Stimulated activated CD8-positive, alpha-beta memory T cell treated with anti-CD3 and anti-CD28 coated beads, Interleukin-7, amount 100 ng/mL, for 4 hours (primary cell): ENCODE results near the gene TMPRSS11F.

Source experiments
- DNase-seq, 2 donors: peaks; one replicate each; pipeline ENCODE4 v3.0.0-alpha.2; 2020; ENCODE audit warnings: low read depth in 2 of 2

Gene TMPRSS11F

GRCh38 chr4:68077737-68078136, 51.9 kb downstream of the TMPRSS11F start:
- DNase-seq = no peak

GRCh38 chr4:68077301-68077700, 52.4 kb downstream of the TMPRSS11F start:
- DNase-seq = no peak

DNA sequence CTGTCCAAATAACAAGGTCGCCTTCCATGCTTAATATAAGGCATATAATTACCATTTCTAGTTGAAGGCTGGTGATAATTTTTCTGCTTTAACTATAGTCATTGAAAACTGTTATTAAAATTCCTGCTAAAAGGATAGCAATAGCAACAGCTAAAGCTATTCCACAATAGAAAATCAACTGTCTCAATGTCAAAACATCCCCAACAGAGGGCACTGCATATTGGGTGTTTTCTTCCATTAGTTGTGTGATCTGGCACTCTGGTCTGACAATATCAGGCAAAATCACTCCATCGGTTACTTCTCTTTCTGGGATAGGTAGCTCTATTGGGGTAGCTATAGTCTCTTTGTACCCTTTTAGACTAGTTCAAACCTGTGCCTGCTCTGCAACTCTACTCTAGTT, 53.5 kb downstream of the TMPRSS11F start:
- no peak for DNase-seq

- DNase-seq = no peak
Observed at GRCh38 chr4:68074397-68074796, 55.3 kb downstream of the TMPRSS11F start.

DNA sequence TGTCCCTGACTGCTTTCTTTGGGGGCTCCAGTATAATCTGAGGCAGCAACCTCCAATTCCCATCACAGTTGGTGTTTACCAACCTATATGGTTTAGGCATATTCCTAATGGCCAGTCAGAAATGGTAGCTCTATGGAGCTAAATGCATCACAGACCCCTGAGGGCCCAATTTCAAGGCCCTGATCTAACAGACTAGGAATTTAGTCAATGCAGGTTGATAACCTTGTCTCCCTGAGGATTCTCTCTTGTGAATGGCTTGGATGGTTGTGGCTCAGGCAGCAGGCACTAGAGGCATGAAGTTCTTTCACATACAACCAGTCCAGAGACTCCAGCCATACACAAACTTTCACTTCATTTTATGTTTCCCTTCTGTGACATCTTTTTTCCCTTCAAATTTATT, 59.4 kb downstream of the TMPRSS11F start:
- no peak for DNase-seq

DNA sequence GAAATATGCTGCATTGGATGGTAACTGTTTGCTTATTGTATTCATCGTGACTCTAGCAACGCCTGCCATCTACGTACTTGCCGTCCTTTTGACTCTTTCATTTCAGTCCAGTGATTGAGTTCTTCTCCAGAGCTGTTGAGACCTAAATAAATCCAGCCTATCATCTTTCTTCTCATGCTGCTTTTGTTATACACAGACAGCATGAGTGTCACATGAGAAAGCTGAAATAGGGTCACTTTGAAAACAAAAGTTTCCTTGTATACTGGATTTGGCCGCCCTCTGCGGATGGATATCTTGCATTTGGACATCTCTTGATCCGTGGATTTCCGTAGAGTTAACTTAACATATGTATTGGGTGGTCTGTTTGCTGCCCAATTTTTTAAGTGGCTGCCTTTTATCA, 67.2 kb downstream of the TMPRSS11F start:
- DNase-seq = no peak

DNA sequence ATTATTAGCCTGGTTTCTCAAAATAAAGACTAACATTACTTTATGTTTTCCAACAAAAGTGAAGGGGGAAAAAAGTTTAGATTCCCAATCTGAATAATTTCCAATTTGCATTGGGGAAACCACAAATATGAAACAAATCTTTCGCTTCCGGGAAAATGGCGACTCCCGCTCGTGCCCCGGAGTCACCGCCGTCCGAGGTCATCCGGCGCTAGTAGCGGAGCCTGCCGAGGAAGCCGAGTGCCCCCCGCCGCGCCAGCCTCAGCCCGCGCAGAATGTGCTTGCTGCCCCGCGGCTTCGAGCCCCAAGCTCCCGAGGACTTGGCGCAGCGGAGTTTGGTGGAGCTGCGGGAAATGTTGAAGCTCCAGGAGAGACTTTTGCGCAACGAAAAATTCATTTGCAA, 91.4 kb downstream of the TMPRSS11F start:
- DNase-seq = no peak

- DNase-seq = no peak
Observed at GRCh38 chr4:68021185-68021584, 108.5 kb downstream of the TMPRSS11F start.

DNA sequence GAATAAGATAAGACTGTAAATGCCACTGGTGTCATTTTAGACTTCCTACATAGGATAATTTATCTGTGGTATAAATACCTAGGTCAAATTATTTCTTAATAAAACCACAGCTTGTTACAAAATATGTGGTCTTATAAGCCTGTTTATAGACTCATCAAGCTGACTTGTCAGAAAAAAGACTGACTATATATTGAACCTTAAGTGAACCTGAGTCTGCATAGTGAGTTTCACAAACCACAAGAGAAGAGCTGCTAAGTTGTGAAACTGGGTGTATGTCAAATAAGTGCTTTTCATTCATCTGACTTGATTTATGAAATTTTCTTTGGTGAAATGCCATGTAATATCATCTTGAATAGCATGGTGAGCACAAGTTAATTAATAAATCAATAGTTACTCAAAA, 118.0 kb downstream of the TMPRSS11F start:
- no peak for DNase-seq
